H1 (cell line): ENCODE measurements around the gene MOB2. TPM values are rescaled to one million over a fixed set of nuclear protein-coding genes. Genes with fewer than 3 reads are reported as not detected.

Source experiments
- CTCF ChIA-PET: fragments of 300-600 bp; sonication (Branson Sonifier 250); formaldehyde crosslinking; loops from one replicate; lab custom pipeline; 2021; ENCODE audit not compliant: partially characterized antibody; lab: Charles Lee
- POLR2A ChIA-PET: fragments of 300-600 bp; sonication (Branson Sonifier 250); formaldehyde crosslinking; loops from one replicate; lab custom pipeline; 2021; ENCODE audit warnings: inconsistent platforms; ENCODE audit not compliant: partially characterized antibody; lab: Charles Lee
- DNase-seq, 2 experiments: peaks; one replicate each; pipeline versions ENCODE4 v3.0.0 to v3.0.0-alpha.2; 2010 to 2022; ENCODE audit warnings: low spot score in 2 of 2, low read depth in 1 of 2, mixed read lengths in 1 of 2
- FAIRE-seq: peaks from 2 replicates; lab custom pipeline; 2011; peaks lifted over from hg19 to GRCh38; lab: Jason Lieb, UNC
- H2AFZ ChIP-seq: 2 replicates; pipeline ENCODE4 v1.8.1; 2012; ENCODE audit warnings: low read length, inconsistent platforms
- H2AK5ac ChIP-seq: 2 replicates; pipeline ENCODE4 v1.6.1; 2013; ENCODE audit warnings: low read depth, low read length
- H2BK120ac ChIP-seq: replicated peaks from 2 replicates; pipeline ENCODE3; 2013; ENCODE audit warnings: low read depth, low read length, inconsistent platforms
- H2BK12ac ChIP-seq: 2 replicates; pipeline ENCODE4 v1.6.1; 2013; ENCODE audit warnings: low read depth, low read length
- H2BK15ac ChIP-seq: 2 replicates; pipeline ENCODE4 v1.6.1; 2013; ENCODE audit warnings: low read length
- H2BK20ac ChIP-seq: 2 replicates; pipeline ENCODE4 v1.6.1; 2013; ENCODE audit warnings: low read length
- H2BK5ac ChIP-seq: 2 replicates; pipeline ENCODE4 v1.6.1; 2013; ENCODE audit warnings: low read depth, low read length
- H3K14ac ChIP-seq: 2 replicates; pipeline ENCODE4 v1.6.1; 2013; ENCODE audit warnings: inconsistent platforms; ENCODE audit not compliant: insufficient read length
- H3K18ac ChIP-seq: 2 replicates; pipeline ENCODE4 v1.6.1; 2013; ENCODE audit warnings: low read length; ENCODE audit errors: extremely low read depth
- H3K23ac ChIP-seq: 2 replicates; pipeline ENCODE4 v1.6.1; 2013; ENCODE audit warnings: inconsistent platforms; ENCODE audit not compliant: insufficient read length
- H3K23me2 ChIP-seq: 2 replicates; pipeline ENCODE4 v1.6.1; 2013; ENCODE audit warnings: low read depth, low read length
- H3K27ac ChIP-seq: 2 replicates; pipeline ENCODE4 v1.6.1; 2011; ENCODE audit warnings: low read depth, low read length, inconsistent platforms
- H3K27me3 ChIP-seq, 4 experiments: replicated peaks in 1 of 4; 1 replicate in 1 of 4; 2 replicates in 3 of 4; pipeline versions ENCODE4 v1.6.1 to v1.8.1; 2011 to 2013; ENCODE audit warnings: low read length in 3 of 4, mild to moderate bottlenecking in 3 of 4, inconsistent platforms in 2 of 4, mixed read lengths in 2 of 4, moderate library complexity in 1 of 4; ENCODE audit not compliant: control insufficient read depth in 3 of 4, insufficient read depth in 3 of 4; ENCODE audit errors: extremely low read depth in 1 of 4
- H3K36me3 ChIP-seq, 4 experiments: 2 replicates each; pipeline versions ENCODE4 v1.6.1 to v1.8.1; 2011 to 2013; ENCODE audit warnings: mild to moderate bottlenecking in 4 of 4, low read length in 3 of 4, moderate library complexity in 2 of 4, control low read depth in 1 of 4, inconsistent platforms in 1 of 4; ENCODE audit not compliant: insufficient read depth in 4 of 4, control insufficient read depth in 2 of 4
- H3K4ac ChIP-seq: replicated peaks from 2 replicates; pipeline ENCODE3; 2013; ENCODE audit warnings: low read length, low read depth, mixed read lengths, inconsistent platforms; ENCODE audit not compliant: insufficient read length
- H3K4me1 ChIP-seq, 4 experiments: replicated peaks in 1 of 4; 1 replicate in 1 of 4; 2 replicates in 3 of 4; pipeline versions ENCODE4 v1.6.1 to v1.8.1; 2011 to 2013; ENCODE audit warnings: low read length in 3 of 4, inconsistent platforms in 2 of 4, mixed read lengths in 1 of 4; ENCODE audit not compliant: insufficient read depth in 4 of 4, control insufficient read depth in 3 of 4
- H3K4me2 ChIP-seq, 2 experiments: 2 replicates each; pipeline versions ENCODE4 v1.6.1 to v1.8.1; 2011 to 2013; ENCODE audit warnings: low read depth in 2 of 2, low read length in 2 of 2, control low read depth in 1 of 2, inconsistent platforms in 1 of 2, mild to moderate bottlenecking in 1 of 2; ENCODE audit not compliant: insufficient read depth in 1 of 2
- H3K4me3 ChIP-seq, 4 experiments: fragments of 200-600, 300-600 bp in 1 of 4; sonication (generic), shearing (Covaris generic), sonication (Bioruptor Twin) in 1 of 4; 2 replicates each; pipeline versions ENCODE4 v1.5.1 to v1.8.1; 2011 to 2016; ENCODE audit warnings: low read length in 4 of 4, low read depth in 3 of 4, control low read depth in 2 of 4, inconsistent platforms in 2 of 4, mild to moderate bottlenecking in 2 of 4, mixed read lengths in 1 of 4, moderate library complexity in 1 of 4; ENCODE audit not compliant: insufficient read depth in 2 of 4; ENCODE audit errors: extremely low read depth in 1 of 4
- H3K56ac ChIP-seq: replicated peaks from 2 replicates; pipeline ENCODE3; 2013; ENCODE audit warnings: low read depth, mild to moderate bottlenecking, mixed read lengths, low read length, inconsistent platforms; ENCODE audit not compliant: insufficient read length
- H3K79me1 ChIP-seq: 2 replicates; pipeline ENCODE4 v1.6.1; 2013; ENCODE audit warnings: low read depth, low read length, control low read depth
- H3K79me2 ChIP-seq, 2 experiments: 2 replicates each; pipeline versions ENCODE4 v1.6.1 to v1.8.1; 2012 to 2013; ENCODE audit warnings: low read length in 2 of 2, mild to moderate bottlenecking in 2 of 2, inconsistent platforms in 1 of 2; ENCODE audit not compliant: insufficient read depth in 2 of 2, control insufficient read depth in 1 of 2
- H3K9ac ChIP-seq, 4 experiments: replicated peaks in 1 of 4; 1 replicate in 1 of 4; 2 replicates in 3 of 4; pipeline versions ENCODE4 v1.6.1 to v1.8.1; 2011 to 2013; ENCODE audit warnings: low read depth in 3 of 4, low read length in 3 of 4, control low read depth in 2 of 4, mild to moderate bottlenecking in 2 of 4, moderate library complexity in 2 of 4, inconsistent platforms in 1 of 4; ENCODE audit errors: extremely low read depth in 1 of 4
- H3K9me3 ChIP-seq, 2 experiments: 2 replicates each; pipeline versions ENCODE4 v1.6.1 to v1.8.1; 2012 to 2013; ENCODE audit warnings: mild to moderate bottlenecking in 2 of 2, moderate library complexity in 2 of 2, control low read depth in 1 of 2, inconsistent platforms in 1 of 2, low read depth in 1 of 2, low read length in 1 of 2, mixed read lengths in 1 of 2; ENCODE audit not compliant: insufficient read depth in 2 of 2
- H4K20me1 ChIP-seq, 2 experiments: replicated peaks in 1 of 2; 2 replicates each; pipeline versions ENCODE3 to v1.8.1; 2011 to 2013; ENCODE audit warnings: inconsistent platforms in 2 of 2, low read length in 2 of 2, mild to moderate bottlenecking in 1 of 2; ENCODE audit not compliant: insufficient read depth in 2 of 2, control insufficient read depth in 1 of 2
- H4K5ac ChIP-seq: 2 replicates; pipeline ENCODE4 v1.6.1; 2013; ENCODE audit warnings: low read length, low read depth, mixed read lengths, inconsistent platforms; ENCODE audit not compliant: insufficient read length
- H4K8ac ChIP-seq: 2 replicates; pipeline ENCODE4 v1.8.0; 2013; ENCODE audit warnings: mild to moderate bottlenecking, moderate library complexity, low read length, inconsistent platforms; ENCODE audit not compliant: insufficient read depth; ENCODE audit errors: extremely low read depth
- H4K91ac ChIP-seq: replicated peaks from 2 replicates; pipeline ENCODE3; 2013; ENCODE audit warnings: low read length, mixed read lengths, inconsistent platforms; ENCODE audit not compliant: insufficient read length
- BCL11A ChIP-seq, 2 experiments: IDR thresholded peaks; one replicate each; pipeline ENCODE4 v1.6.1; 2011; ENCODE audit warnings: low read depth in 2 of 2, low read length in 2 of 2, mild to moderate bottlenecking in 2 of 2
- EGR1 ChIP-seq: IDR thresholded peaks from 2 replicates; pipeline ENCODE4 v1.6.1; 2011; ENCODE audit warnings: low read depth, low read length, borderline replicate concordance
- FOSL1 ChIP-seq: IDR thresholded peaks from 2 replicates; pipeline ENCODE4 v1.6.1; 2011; ENCODE audit warnings: mild to moderate bottlenecking, low read depth, low read length, moderate library complexity; ENCODE audit not compliant: insufficient read depth
- HDAC2 ChIP-seq, 2 experiments: fragments of 300-600 bp in 1 of 2; sonication (generic) in 1 of 2; IDR thresholded peaks; 2 replicates each; pipeline ENCODE4 v1.6.1; 2011 to 2012; ENCODE audit warnings: low read depth in 2 of 2, low read length in 2 of 2, mild to moderate bottlenecking in 2 of 2, moderate library complexity in 2 of 2, borderline replicate concordance in 1 of 2, inconsistent platforms in 1 of 2
- HDAC6 ChIP-seq: IDR thresholded peaks from one replicate; pipeline ENCODE4 v1.7.1; 2012; ENCODE audit warnings: low read depth, mild to moderate bottlenecking, inconsistent platforms, low read length, moderate library complexity
- MAFK ChIP-seq: IDR thresholded peaks from 2 replicates; pipeline ENCODE4 v1.6.1; 2012; ENCODE audit warnings: low read depth, mild to moderate bottlenecking, improper control_type of control experiment, low read length
- RFX5 ChIP-seq: IDR thresholded peaks from 2 replicates; pipeline ENCODE4 v1.6.1; 2011; ENCODE audit warnings: low read depth, low read length, improper control_type of control experiment, borderline replicate concordance
- SAP30 ChIP-seq: fragments of 300-600 bp; sonication (generic); IDR thresholded peaks from 2 replicates; pipeline ENCODE4 v1.7.1; 2012; ENCODE audit warnings: low read length, moderate library complexity, mild to moderate bottlenecking, inconsistent platforms; ENCODE audit not compliant: insufficient read depth, insufficient replicate concordance
- SRF ChIP-seq: IDR thresholded peaks from 2 replicates; pipeline ENCODE4 v1.6.1; 2011; ENCODE audit warnings: mild to moderate bottlenecking, low read depth, low read length, moderate library complexity
- TAF7 ChIP-seq: optimal IDR thresholded peaks from 2 replicates; pipeline ENCODE3; 2011; ENCODE audit warnings: low read depth, mild to moderate bottlenecking, inconsistent platforms, low read length, moderate library complexity, borderline replicate concordance
- WGBS, 2 experiments: shearing (Covaris generic) in 1 of 2; methylation state at CpG; one replicate each; pipeline versions ENCODE4 v1.1.6 to v1.1.7; 2013 to 2015; ENCODE audit warnings: low lambda C conversion rate in 2 of 2, mixed read lengths in 2 of 2, inconsistent platforms in 1 of 2, low coverage in 1 of 2, missing lambda C conversion rate in 1 of 2; ENCODE audit not compliant: insufficient replicate concordance in 2 of 2, insufficient coverage in 1 of 2, insufficient read length in 1 of 2; ENCODE audit errors: extremely low coverage in 1 of 2, missing lambda C conversion rate in 1 of 2; 5-methylcytosine and 5-hydroxymethylcytosine counted together
- polyA plus RNA-seq, 7 experiments: library from polyadenylated mRNA; depleted of rRNA in 3 of 7; stranded (reverse) in 5 of 7; unstranded in 2 of 7; fragments of >200 nt in 5 of 7; fragments of 200-250 nt in 2 of 7; gene quantifications; 1 replicate in 5 of 7; 2 replicates in 1 of 7; 4 replicates in 1 of 7; pipeline versions ENCODE4 v1.2.1 to v1.2.3, GENCODE V29; 2011 to 2013; ENCODE audit warnings: missing spikeins in 2 of 7, mixed read lengths in 2 of 7
- total RNA-seq: library from RNA; stranded (reverse); fragmentation: NEBNext Ultra II Directional; extraction: Animal tissue kit (Norgen Biotek cat#: 25700); gene quantifications from 2 replicates; pipeline ENCODE4 v1.2.1, GENCODE V29; 2021
- TF ChIP-seq, protein P1 (sequence below): IDR thresholded peaks from 2 replicates; pipeline ENCODE4 v1.6.1; 2012; ENCODE audit warnings: low read length, inconsistent platforms

Gene MOB2
- total and polyA plus RNA-seq, 2 of the 8 experiments (the other 6 are each of a cell fraction or from before 2014, with no cell fraction given), result 18.6 to 28.2 TPM

DNA sequence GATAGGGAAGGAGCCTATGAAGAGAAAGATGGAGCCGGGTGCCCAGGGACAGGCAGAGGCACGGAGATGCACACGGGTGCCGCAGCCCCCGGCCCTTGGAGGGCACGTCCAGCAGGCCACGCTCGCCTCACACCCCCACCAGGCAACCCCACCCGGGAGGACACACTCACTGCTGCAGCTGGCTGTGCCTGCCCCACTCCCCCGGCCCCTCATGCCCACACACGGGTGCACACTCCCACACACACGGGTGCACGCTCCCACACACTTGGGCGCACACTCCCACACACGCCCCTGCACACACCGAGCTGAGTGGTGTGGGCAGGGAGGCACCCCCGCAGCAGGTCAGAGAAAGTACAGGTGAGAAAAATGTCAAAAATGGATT lies 1.1 kb downstream of the MOB2 start:
- no peak overlapping the region for H4K91ac ChIP-seq
- no peak overlapping the region for H4K5ac ChIP-seq
- no peak overlapping the region for H2BK5ac ChIP-seq
- H3K4me2 ChIP-seq, result no peak overlapping the region
- no peak overlapping the region for H3K27ac ChIP-seq
- no peak overlapping the region for H3K56ac ChIP-seq
- CTCF ChIA-PET, result interaction anchor here (1.1 to 1.5 kb wide), 3 partner anchors 15 to 29 kb away, joined by 3 to 4 read pairs (median 3); no protein-coding TSS in a partner anchor
- H2BK15ac ChIP-seq, result no peak overlapping the region
- H3K18ac ChIP-seq, result no peak overlapping the region
- FAIRE-seq, result no peak
- no peak overlapping the region for H2AK5ac ChIP-seq
- H4K8ac ChIP-seq, result no peak overlapping the region
- no peak overlapping the region for H2BK12ac ChIP-seq
- H3K4me3 ChIP-seq, result no peak overlapping the region
- no peak for DNase-seq
- peaks cover 0 to 5% (median under 1%) of the 10 kb centered on the region in 4 experiments; a peak in 2 of 7 replicates for H3K4me1 ChIP-seq
- peaks cover 6% of the 10 kb centered on the region for H3K79me1 ChIP-seq
- no peaks in the 10 kb centered on the region for H3K36me3 ChIP-seq
- 91% methylated on average over 17 of the region's 17 CpGs; no CpG with 5 or more reads in 1 of the 2 experiments for WGBS, 2 experiments
- H3K23ac ChIP-seq, result no peak overlapping the region
- no peak overlapping the region for H2BK20ac ChIP-seq
- H3K23me2 ChIP-seq, result no peaks in the 10 kb centered on the region
- H3K9ac ChIP-seq, result no peak overlapping the region
- no peaks in the 10 kb centered on the region for H3K27me3 ChIP-seq
- peaks cover 0 to 22% of the 10 kb centered on the region in 2 experiments for H4K20me1 ChIP-seq
- H3K9me3 ChIP-seq, result no peaks in the 10 kb centered on the region
- H3K14ac ChIP-seq, result no peak overlapping the region
- POLR2A ChIA-PET, result no interaction called here
- no peak overlapping the region for H2AFZ ChIP-seq
- no peak overlapping the region for H2BK120ac ChIP-seq
- no peaks in the 10 kb centered on the region; a peak in 1 of 4 replicates for H3K79me2 ChIP-seq
- H3K4ac ChIP-seq, result no peak overlapping the region
- TF ChIP-seq RFX5 (no peak), MAFK (no peak), TAF7 (no peak), EGR1 (no peak), FOSL1 (no peak), SRF (no peak), BCL11A (IDR thresholded peaks at IDR 0.05; ENCODE audit: low read depth in 2 of 2, low read length in 2 of 2) (no peak), HDAC2 (IDR thresholded peaks at IDR 0.05; ENCODE audit: borderline replicate concordance in 1 of 2, low read depth in 2 of 2, low read length in 2 of 2) (no peak), HDAC6 (no peak), SAP30 (no peak)
- TF ChIP-seq, protein P1, sequence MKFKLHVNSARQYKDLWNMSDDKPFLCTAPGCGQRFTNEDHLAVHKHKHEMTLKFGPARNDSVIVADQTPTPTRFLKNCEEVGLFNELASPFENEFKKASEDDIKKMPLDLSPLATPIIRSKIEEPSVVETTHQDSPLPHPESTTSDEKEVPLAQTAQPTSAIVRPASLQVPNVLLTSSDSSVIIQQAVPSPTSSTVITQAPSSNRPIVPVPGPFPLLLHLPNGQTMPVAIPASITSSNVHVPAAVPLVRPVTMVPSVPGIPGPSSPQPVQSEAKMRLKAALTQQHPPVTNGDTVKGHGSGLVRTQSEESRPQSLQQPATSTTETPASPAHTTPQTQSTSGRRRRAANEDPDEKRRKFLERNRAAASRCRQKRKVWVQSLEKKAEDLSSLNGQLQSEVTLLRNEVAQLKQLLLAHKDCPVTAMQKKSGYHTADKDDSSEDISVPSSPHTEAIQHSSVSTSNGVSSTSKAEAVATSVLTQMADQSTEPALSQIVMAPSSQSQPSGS, result no peak
